ENCODE measurements around the gene TRPM7. TPM values are rescaled to one million over a fixed set of nuclear protein-coding genes. Genes with fewer than 3 reads are reported as not detected.

The TRPM7 gene
- total RNA-seq, 1 donor from 2014 or later = 43.6 TPM

- no peak for DNase-seq (ENCODE audit: extremely low spot score, unreplicated experiment)
- Mint-ChIP-seq H3K27ac (no peak overlapping the region), H3K36me3 (no peaks in the 10 kb centered on the region), H3K4me1 (ENCODE audit: unreplicated experiment) (peaks cover 18% of the 10 kb centered on the region), H3K9me3 (no peaks in the 10 kb centered on the region), H3K4me3 (no peak overlapping the region), H3K27me3 (no peaks in the 10 kb centered on the region)
- no peak for TF ChIP-seq CTCF (conservative IDR thresholded peaks at IDR 0.05)
Measured at GRCh38 chr15:50544368-50544767, 142.2 kb downstream of the TRPM7 start.

GRCh38 chr15:50543556-50543955, 143.0 kb downstream of the TRPM7 start:
- H3K9me3 Mint-ChIP-seq = no peaks in the 10 kb centered on the region
- no peaks in the 10 kb centered on the region for H3K27me3 Mint-ChIP-seq
- H3K4me3 Mint-ChIP-seq = no peak overlapping the region
- no peak for DNase-seq (ENCODE audit: extremely low spot score, unreplicated experiment)
- H3K27ac Mint-ChIP-seq = no peak overlapping the region
- H3K4me1 Mint-ChIP-seq (ENCODE audit: unreplicated experiment) = peaks cover 18% of the 10 kb centered on the region
- no peaks in the 10 kb centered on the region for H3K36me3 Mint-ChIP-seq
- no peak for TF ChIP-seq CTCF (conservative IDR thresholded peaks at IDR 0.05)

- Mint-ChIP-seq H3K4me3 (no peak overlapping the region), H3K27ac (no peak overlapping the region), H3K4me1 (ENCODE audit: unreplicated experiment) (peaks cover 18% of the 10 kb centered on the region), H3K27me3 (no peaks in the 10 kb centered on the region), H3K36me3 (no peaks in the 10 kb centered on the region), H3K9me3 (no peaks in the 10 kb centered on the region)
- no peak for DNase-seq (ENCODE audit: extremely low spot score, unreplicated experiment)
- TF ChIP-seq CTCF (conservative IDR thresholded peaks at IDR 0.05) = no peak
Measured at GRCh38 chr15:50542887-50543210, 143.7 kb downstream of the TRPM7 start.

GRCh38 chr15:50531766-50532165, 154.8 kb downstream of the TRPM7 start:
- no peak for DNase-seq (ENCODE audit: extremely low spot score, unreplicated experiment)
- Mint-ChIP-seq H3K4me3 (no peak overlapping the region), H3K9me3 (no peaks in the 10 kb centered on the region), H3K27me3 (no peaks in the 10 kb centered on the region), H3K4me1 (ENCODE audit: unreplicated experiment) (no peaks in the 10 kb centered on the region), H3K36me3 (no peaks in the 10 kb centered on the region), H3K27ac (no peak overlapping the region)
- no peak for TF ChIP-seq CTCF (conservative IDR thresholded peaks at IDR 0.05)

DNA sequence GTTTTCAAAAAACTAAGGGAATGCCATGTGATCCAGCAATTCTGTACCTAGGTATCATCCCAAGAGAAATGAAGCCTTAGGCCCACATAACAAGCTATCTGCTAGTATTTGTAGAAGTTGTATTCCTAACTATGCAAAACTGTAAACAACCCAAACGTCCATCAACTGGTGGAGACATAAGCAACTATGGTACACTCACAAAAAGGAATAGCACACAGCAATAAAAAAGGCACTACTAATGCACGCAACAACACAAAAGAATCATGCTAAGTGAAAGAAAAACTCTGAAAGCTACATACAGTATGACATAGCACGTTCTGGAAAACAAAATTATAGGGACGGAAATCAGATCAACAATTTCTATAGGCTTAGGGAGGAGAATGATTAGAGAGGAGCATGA, 155.4 kb downstream of the TRPM7 start:
- Mint-ChIP-seq H3K27me3 (no peaks in the 10 kb centered on the region), H3K36me3 (no peaks in the 10 kb centered on the region), H3K4me1 (ENCODE audit: unreplicated experiment) (no peaks in the 10 kb centered on the region), H3K4me3 (no peak overlapping the region), H3K9me3 (no peaks in the 10 kb centered on the region), H3K27ac (no peak overlapping the region)
- TF ChIP-seq CTCF (conservative IDR thresholded peaks at IDR 0.05) = no peak
- DNase-seq (ENCODE audit: extremely low spot score, unreplicated experiment) = no peak

- no peak for DNase-seq (ENCODE audit: extremely low spot score, unreplicated experiment)
- no peaks in the 10 kb centered on the region for H3K27me3 Mint-ChIP-seq
- no peaks in the 10 kb centered on the region for H3K4me1 Mint-ChIP-seq (ENCODE audit: unreplicated experiment)
- no peak overlapping the region for H3K4me3 Mint-ChIP-seq
- no peak overlapping the region for H3K27ac Mint-ChIP-seq
- TF ChIP-seq CTCF (conservative IDR thresholded peaks at IDR 0.05) = no peak
- H3K9me3 Mint-ChIP-seq = peaks cover 4% of the 10 kb centered on the region
- no peaks in the 10 kb centered on the region for H3K36me3 Mint-ChIP-seq
Measured at GRCh38 chr15:50523851-50524251, 162.7 kb downstream of the TRPM7 start.
